ENCODE data around the gene WEE1.

Gene WEE1

DNA sequence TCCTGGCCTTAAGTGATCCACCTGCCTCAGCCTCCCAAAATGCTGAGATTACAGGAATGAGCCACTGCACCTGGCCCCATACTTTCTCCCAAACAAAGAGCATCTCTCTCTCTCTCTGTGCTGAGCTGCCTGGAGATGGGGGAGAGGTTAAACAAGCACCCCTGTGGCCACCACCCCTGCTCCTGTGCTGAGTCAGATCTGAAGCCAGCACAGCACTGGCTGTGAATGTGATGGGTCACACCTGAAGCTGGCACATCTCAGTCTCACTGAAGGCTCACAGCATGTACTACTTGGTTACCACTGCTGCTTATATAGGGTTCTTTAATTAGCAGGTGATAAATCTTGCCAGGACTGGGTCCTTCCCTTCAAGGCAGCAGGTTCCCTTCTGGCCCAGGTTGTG lies 10.8 kb upstream of the WEE1 start:
- no peak for DNase-seq (ENCODE audit: low read depth)
- no peak for TF ChIP-seq MAX (IDR thresholded peaks at IDR 0.05; ENCODE audit: low read depth, low read length)
- TF ChIP-seq CTCF (IDR thresholded peaks at IDR 0.05; ENCODE audit: low read depth, low read length) = no peak
- TF ChIP-seq MYC (IDR thresholded peaks at IDR 0.05; ENCODE audit: low read depth, low read length) = no peak
- no peak for TF ChIP-seq POLR2A (IDR thresholded peaks at IDR 0.05; ENCODE audit: extremely low read depth, insufficient read length)
- no peak overlapping the region for H3K4me3 ChIP-seq (ENCODE audit: low read depth, low read length)

GRCh38 chr11:9563196-9563730 lies 10.2 kb upstream of the WEE1 start:
- TF ChIP-seq MAX (IDR thresholded peaks at IDR 0.05; ENCODE audit: low read depth, low read length) (no peak), MYC (IDR thresholded peaks at IDR 0.05; ENCODE audit: low read depth, low read length) (no peak), CTCF (IDR thresholded peaks at IDR 0.05; ENCODE audit: low read depth, low read length) (no peak), POLR2A (IDR thresholded peaks at IDR 0.05; ENCODE audit: extremely low read depth, insufficient read length) (no peak)
- no peak for DNase-seq (ENCODE audit: low read depth)
- H3K4me3 ChIP-seq (ENCODE audit: low read depth, low read length) = no peak overlapping the region

- H3K4me3 ChIP-seq (ENCODE audit: low read depth, low read length) = no peak overlapping the region
- TF ChIP-seq MYC (IDR thresholded peaks at IDR 0.05; ENCODE audit: low read depth, low read length) (no peak), MAX (IDR thresholded peaks at IDR 0.05; ENCODE audit: low read depth, low read length) (peak; percentile 87), POLR2A (IDR thresholded peaks at IDR 0.05; ENCODE audit: extremely low read depth, insufficient read length) (no peak), CTCF (IDR thresholded peaks at IDR 0.05; ENCODE audit: low read depth, low read length) (no peak)
Measured at GRCh38 chr11:9565822-9566560, 7.5 kb upstream of the WEE1 start.

GRCh38 chr11:9566561-9567063 lies 6.9 kb upstream of the WEE1 start:
- no peak for TF ChIP-seq POLR2A (IDR thresholded peaks at IDR 0.05; ENCODE audit: extremely low read depth, insufficient read length)
- no peak for DNase-seq (ENCODE audit: low read depth)
- H3K4me3 ChIP-seq (ENCODE audit: low read depth, low read length) = no peak overlapping the region

More at GRCh38 chr11:9565822-9566560, 7.5 kb upstream of the WEE1 start:
- peak; percentile 95 for DNase-seq (ENCODE audit: low read depth)

DNA sequence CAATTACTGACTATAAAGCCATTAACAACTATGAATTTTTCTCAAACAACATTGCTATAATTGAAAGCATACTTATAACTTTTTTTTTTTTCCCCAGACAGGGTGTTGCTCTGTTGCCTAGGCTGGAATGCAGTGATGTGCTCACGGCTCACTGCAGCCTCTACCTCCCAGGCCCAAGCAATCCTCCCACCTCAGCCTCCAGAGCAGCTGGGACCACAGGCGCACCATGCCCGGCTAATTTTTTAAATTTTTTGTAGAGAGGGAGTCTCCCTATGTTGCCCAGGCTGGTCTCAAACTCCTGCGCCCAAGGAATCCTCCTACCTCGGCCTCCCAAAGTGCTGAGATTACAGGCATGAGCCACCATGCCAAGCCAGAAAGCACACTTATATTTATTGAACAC lies 6.1 kb upstream of the WEE1 start:
- TF ChIP-seq MYC (IDR thresholded peaks at IDR 0.05; ENCODE audit: low read depth, low read length) (no peak), CTCF (IDR thresholded peaks at IDR 0.05; ENCODE audit: low read depth, low read length) (no peak)
- no peak for DNase-seq (ENCODE audit: low read depth)
- no peak overlapping the region for H3K4me3 ChIP-seq (ENCODE audit: low read depth, low read length)

- TF ChIP-seq MAX (IDR thresholded peaks at IDR 0.05; ENCODE audit: low read depth, low read length) = no peak
- TF ChIP-seq CTCF (IDR thresholded peaks at IDR 0.05; ENCODE audit: low read depth, low read length) = no peak
- TF ChIP-seq POLR2A (IDR thresholded peaks at IDR 0.05; ENCODE audit: extremely low read depth, insufficient read length) = no peak
- TF ChIP-seq MYC (IDR thresholded peaks at IDR 0.05; ENCODE audit: low read depth, low read length) = no peak
- no peak overlapping the region for H3K4me3 ChIP-seq (ENCODE audit: low read depth, low read length)
- DNase-seq (ENCODE audit: low read depth) = no peak
Measured at GRCh38 chr11:9568161-9568853, 5.2 kb upstream of the WEE1 start.
